NCI-H2107 treated with DMSO at 0.1 percent for 48 hours (cell line): Measurements from ENCODE around the gene RAPH1.
"Not testable (repeated sequence)": the region's sequence is repeated elsewhere in the genome, so short reads cannot be mapped to it uniquely, and the experiment has no call there.

Experiments
- DNase-seq: peaks from one replicate; lab custom pipeline; 2025; ENCODE audit not compliant: unreplicated experiment; lab: John Stamatoyannopoulos, UW

Gene RAPH1

GRCh38 chr2:203547356-203547755 lies 12.3 kb upstream of the RAPH1 start:
- no peak for DNase-seq

DNA sequence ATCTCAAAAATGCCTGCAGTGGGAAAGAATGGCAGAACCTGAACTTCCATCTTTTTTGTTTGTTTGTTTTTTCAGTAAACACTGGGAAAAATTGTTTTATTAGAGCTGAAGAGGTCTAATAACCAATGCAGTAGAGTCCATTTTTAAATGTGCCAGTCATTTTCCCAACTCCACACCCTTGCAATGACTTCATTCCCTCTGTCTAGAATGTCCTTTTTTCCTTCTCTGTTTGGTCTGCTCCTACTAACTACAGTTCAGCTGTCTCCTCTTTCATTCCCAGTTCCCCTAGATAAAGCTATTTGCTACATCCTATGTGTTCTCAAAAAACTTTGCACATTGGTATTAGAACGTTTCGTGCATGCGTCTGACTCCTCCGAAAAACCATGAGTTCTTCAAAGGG lies 9.3 kb upstream of the RAPH1 start:
- DNase-seq = no peak

DNA sequence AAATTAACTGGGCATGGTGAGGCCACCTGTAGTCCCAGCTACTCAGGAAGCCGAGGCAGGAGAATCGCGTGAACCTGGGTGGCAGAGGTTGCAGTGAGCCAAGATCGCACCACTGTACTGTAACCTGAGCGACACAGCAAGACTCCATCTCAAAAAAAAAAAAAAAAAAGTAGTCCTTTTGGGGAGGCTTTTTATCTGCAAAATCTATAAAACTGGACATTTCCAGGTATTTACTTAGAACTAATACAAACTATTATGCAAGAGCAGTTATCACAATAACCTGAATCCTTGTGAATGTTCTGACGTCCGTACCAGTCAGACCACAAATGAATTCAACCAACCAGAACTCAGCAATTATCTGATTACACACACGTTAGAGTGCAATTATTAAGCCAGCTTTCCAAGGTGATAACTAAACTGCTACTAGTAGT lies 8.8 kb upstream of the RAPH1 start:
- no peak for DNase-seq

- DNase-seq = not testable (repeated sequence)
Measured at GRCh38 chr2:203540598-203540997, 5.5 kb upstream of the RAPH1 start.

GRCh38 chr2:203538237-203538636 lies 3.1 kb upstream of the RAPH1 start:
- DNase-seq = not testable (repeated sequence)

- DNase-seq = not testable (repeated sequence)
Measured at GRCh38 chr2:203536586-203536951, 1.5 kb upstream of the RAPH1 start.

GRCh38 chr2:203535784-203536585 lies 884 bp upstream of the RAPH1 start:
- DNase-seq = no peak

GRCh38 chr2:203534621-203535077 lies 452 bp downstream of the RAPH1 start:
- no peak for DNase-seq

- no peak for DNase-seq
Measured at GRCh38 chr2:203533676-203534591, 1.2 kb downstream of the RAPH1 start.

- no peak for DNase-seq
Measured at GRCh38 chr2:203532957-203533658, 2.0 kb downstream of the RAPH1 start.

DNA sequence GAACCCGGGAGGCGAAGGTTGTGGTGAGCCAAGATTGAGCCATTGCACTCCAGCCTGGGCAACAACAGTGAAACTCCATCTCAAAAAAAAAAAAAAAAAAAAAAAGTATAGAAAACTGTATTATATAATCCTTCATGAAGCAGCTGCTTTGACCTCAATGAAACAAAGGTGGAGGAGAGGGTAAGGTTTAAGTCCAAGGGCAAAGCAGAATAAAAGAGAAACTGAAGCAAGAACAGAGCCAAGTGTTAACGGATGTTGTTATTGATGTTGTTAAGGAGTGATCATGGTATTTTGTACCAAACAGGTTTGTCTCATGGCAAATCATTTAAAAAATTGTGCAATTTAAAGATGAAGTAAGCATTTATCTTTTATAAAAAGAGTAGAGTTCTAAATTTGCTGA lies 7.4 kb downstream of the RAPH1 start:
- DNase-seq = no peak

- not testable (repeated sequence) for DNase-seq
Measured at GRCh38 chr2:203513268-203513667, 21.8 kb downstream of the RAPH1 start.

DNA sequence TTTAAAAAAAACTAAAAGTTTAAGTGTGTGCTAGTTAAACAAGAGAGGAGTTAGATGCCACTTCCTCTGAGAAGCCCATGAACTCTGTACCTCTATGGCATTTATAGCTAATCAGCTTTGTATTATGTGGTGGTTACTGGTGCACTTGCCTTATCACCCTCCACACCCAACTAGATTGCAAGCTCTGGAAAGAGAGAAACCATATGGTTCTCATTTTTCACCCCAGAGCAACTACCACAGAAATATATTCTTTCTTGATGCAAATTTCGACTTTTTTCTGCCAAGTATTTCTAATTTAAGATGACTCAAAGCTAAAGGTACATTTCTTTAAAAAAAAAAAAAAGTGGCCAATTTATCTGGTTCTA lies 24.2 kb downstream of the RAPH1 start:
- DNase-seq = no peak

- DNase-seq = no peak
Measured at GRCh38 chr2:203510256-203510940, 24.7 kb downstream of the RAPH1 start.

DNA sequence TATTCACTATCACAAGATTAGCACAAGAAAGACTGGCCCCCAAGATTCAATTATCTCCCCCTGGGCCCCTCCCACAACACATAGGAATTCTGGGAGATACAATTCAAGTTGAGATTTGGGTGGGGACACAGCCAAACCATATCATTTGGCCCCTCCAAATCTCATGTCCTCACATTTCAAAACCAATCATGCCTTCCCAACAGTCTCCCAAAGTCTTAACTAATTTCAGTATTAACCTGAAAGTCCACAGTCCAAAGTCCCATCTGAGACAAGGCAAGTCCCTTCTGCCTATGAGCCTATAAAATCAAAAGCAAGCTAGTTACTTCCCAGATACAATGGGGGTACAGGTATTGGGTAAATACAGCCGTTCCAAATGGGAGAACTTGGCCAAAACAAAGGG lies 31.6 kb downstream of the RAPH1 start:
- DNase-seq = not testable (repeated sequence)

GRCh38 chr2:203501873-203502272 lies 33.2 kb downstream of the RAPH1 start:
- DNase-seq = no peak

DNA sequence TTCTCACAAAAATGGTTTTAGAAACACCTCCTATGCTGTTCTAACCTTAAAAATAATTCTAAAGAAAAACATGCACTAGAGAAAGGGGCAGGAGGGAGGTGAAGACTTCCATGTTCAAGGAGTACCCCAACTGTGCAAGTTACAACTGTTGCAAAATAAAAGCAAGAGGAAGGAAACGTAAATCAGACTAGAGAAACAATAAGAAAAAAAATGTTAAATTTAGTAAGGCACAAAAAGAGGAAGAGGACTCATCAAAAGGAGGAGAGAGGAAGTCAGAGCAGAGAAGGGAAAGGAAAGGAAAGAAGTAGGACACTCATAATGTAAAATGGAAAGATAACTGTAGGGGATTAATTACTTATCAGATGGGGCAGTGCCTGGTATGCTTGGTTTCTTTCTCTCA lies 34.1 kb downstream of the RAPH1 start:
- DNase-seq = no peak

DNA sequence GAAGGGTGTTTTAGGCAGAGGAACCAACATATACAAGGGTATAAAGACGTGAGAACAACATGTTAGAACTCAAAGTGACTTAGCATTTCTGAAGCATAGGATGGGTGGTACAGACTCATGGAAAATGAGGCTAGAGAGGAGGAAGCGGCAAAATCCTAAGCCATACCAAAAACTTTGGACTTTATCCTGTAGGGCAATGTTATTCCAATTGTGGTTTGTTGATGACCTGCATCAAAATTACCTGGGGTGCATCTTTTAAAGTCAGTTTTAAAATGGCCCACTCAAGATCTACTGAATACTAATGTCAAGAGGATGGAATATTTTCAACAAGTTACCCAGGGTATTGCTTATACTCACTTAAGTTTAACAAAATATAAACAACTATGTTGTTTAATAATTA lies 34.8 kb downstream of the RAPH1 start:
- DNase-seq = no peak

DNA sequence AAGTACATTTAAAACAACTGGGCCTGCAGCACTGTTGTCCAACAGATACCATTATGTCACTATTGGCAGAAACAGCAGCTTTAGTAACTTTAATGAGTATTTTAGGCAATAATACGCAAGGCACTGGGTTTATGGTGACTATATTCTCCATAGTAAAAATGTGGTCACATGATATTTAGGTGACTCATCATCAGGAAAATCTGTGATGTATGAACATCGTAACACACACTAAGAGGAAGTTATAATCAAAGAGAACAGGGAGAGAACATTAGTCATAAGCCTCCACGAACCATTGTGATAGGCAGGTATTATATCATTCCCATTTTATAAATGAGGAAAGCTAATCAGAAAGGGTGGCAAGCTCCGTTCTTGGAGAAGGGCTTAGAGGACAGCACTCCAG lies 36.9 kb downstream of the RAPH1 start:
- DNase-seq = no peak

DNA sequence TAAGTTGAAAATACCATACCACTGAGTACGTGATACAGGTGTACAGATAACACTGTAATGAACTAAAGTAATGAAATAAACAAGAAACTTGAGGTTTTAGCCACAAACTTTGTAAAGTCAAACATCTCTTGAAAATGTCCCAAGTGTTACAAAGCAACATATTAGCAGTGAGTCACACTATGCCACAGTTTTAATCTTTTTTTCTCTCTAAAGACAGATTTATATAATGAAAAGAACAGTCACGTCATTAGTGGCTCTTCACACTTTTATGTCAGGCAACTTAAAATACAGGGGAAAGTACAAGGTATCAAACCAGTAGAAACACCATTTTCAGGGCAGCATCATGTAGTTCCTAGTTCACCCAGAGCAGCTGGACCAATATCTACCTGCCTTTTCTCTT lies 42.1 kb downstream of the RAPH1 start:
- DNase-seq = no peak

DNA sequence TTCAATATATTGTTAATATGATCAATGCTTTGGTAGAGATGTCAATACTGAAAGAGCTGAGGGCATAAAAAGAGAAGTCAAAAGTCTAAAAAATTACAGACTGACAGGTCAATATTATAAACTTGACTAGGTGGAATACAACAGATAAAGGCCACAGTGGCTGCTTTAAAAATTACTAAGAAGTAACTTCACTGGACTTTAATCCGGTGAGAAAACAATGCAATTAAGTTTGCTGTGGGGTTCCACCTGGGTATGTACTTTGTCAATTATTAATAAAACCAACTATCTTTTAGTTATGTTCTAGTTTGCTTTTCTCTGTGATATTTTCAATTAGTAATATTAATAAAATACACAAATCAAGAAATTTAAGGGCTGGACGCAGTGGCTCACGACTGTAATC lies 44.7 kb downstream of the RAPH1 start:
- DNase-seq = no peak
